Measurements from ENCODE around the gene CBX5.

CBX5 gene

GRCh38 chr12:54276368-54276767, 3.6 kb downstream of the CBX5 start:
- H2AK5ac ChIP-seq (ENCODE audit: low read length): no peak overlapping the region
- H3K36me3 ChIP-seq (ENCODE audit: control insufficient read depth in 1 of 2, insufficient read depth in 2 of 2, low read length in 2 of 2): peaks cover 5 to 6% of the 10 kb centered on the region in 2 experiments
- H3K9me3 ChIP-seq (ENCODE audit: insufficient read depth, low read depth, low read length): no peaks in the 10 kb centered on the region
- no peak overlapping the region for H2AFZ ChIP-seq (ENCODE audit: insufficient read depth, low read length, poor library complexity)
- no peak overlapping the region for H3K4me3 ChIP-seq (ENCODE audit: low read depth, low read length)
- no peak overlapping the region for H4K91ac ChIP-seq (ENCODE audit: low read depth, low read length)
- no peak overlapping the region for H3K23ac ChIP-seq (ENCODE audit: low read length)
- H3K18ac ChIP-seq (ENCODE audit: low read length): no peak overlapping the region
- no peaks in the 10 kb centered on the region for H3K27me3 ChIP-seq (ENCODE audit: insufficient read depth, low read length)
- H3K4me2 ChIP-seq (ENCODE audit: low read length): no peak overlapping the region
- no CpG with 5 or more reads among the region's 3 CpGs for WGBS (ENCODE audit: extremely low coverage, insufficient coverage, insufficient read length)
- no peak overlapping the region for H2BK12ac ChIP-seq (ENCODE audit: low read length)
- peaks cover 13% of the 10 kb centered on the region for H3K79me1 ChIP-seq (ENCODE audit: low read length)
- no peak overlapping the region for H2BK120ac ChIP-seq (ENCODE audit: insufficient read depth, low read length, poor library complexity)
- no peak overlapping the region for H4K12ac ChIP-seq (ENCODE audit: low read depth, low read length)
- H3K14ac ChIP-seq (ENCODE audit: low read length): no peak overlapping the region
- H4K8ac ChIP-seq (ENCODE audit: low read depth, low read length): no peak overlapping the region
- peaks cover 0 to 7% of the 10 kb centered on the region in 2 experiments for H3K4me1 ChIP-seq (ENCODE audit: control insufficient read depth in 1 of 2, insufficient read depth in 2 of 2, low read length in 2 of 2)
- H3K9ac ChIP-seq (ENCODE audit: low read length): no peak overlapping the region
- no peak overlapping the region for H2BK5ac ChIP-seq (ENCODE audit: low read depth, low read length, poor library complexity)
- peaks cover 17% of the 10 kb centered on the region for H3K79me2 ChIP-seq (ENCODE audit: control insufficient read depth, insufficient read depth, low read length, poor library complexity)
- no peak for DNase-seq
- H3K27ac ChIP-seq (ENCODE audit: low read depth, low read length): no peak overlapping the region
- H3K4ac ChIP-seq (ENCODE audit: low read depth, low read length): no peak overlapping the region

- H2AK5ac ChIP-seq (ENCODE audit: low read length): no peak overlapping the region
- no peak overlapping the region for H4K91ac ChIP-seq (ENCODE audit: low read depth, low read length)
- no peak overlapping the region for H4K8ac ChIP-seq (ENCODE audit: low read depth, low read length)
- no peak overlapping the region for H3K23ac ChIP-seq (ENCODE audit: low read length)
- no peak overlapping the region for H4K12ac ChIP-seq (ENCODE audit: low read depth, low read length)
- no peak overlapping the region for H2AFZ ChIP-seq (ENCODE audit: insufficient read depth, low read length, poor library complexity)
- no peaks in the 10 kb centered on the region for H3K79me1 ChIP-seq (ENCODE audit: low read length)
- no peak overlapping the region for H3K18ac ChIP-seq (ENCODE audit: low read length)
- H3K14ac ChIP-seq (ENCODE audit: low read length): no peak overlapping the region
- peaks cover 0 to 7% of the 10 kb centered on the region in 2 experiments for H3K4me1 ChIP-seq (ENCODE audit: control insufficient read depth in 1 of 2, insufficient read depth in 2 of 2, low read length in 2 of 2)
- H2BK120ac ChIP-seq (ENCODE audit: insufficient read depth, low read length, poor library complexity): no peak overlapping the region
- H3K9me3 ChIP-seq (ENCODE audit: insufficient read depth, low read depth, low read length): no peaks in the 10 kb centered on the region
- no CpG with 5 or more reads among the region's 2 CpGs for WGBS (ENCODE audit: extremely low coverage, insufficient coverage, insufficient read length)
- H3K36me3 ChIP-seq (ENCODE audit: control insufficient read depth in 1 of 2, insufficient read depth in 2 of 2, low read length in 2 of 2): peaks cover 5 to 6% of the 10 kb centered on the region in 2 experiments
- no peak for DNase-seq
- no peak overlapping the region for H2BK5ac ChIP-seq (ENCODE audit: low read depth, low read length, poor library complexity)
- no peaks in the 10 kb centered on the region for H3K27me3 ChIP-seq (ENCODE audit: insufficient read depth, low read length)
- H3K9ac ChIP-seq (ENCODE audit: low read length): no peak overlapping the region
- H2BK12ac ChIP-seq (ENCODE audit: low read length): no peak overlapping the region
- H3K4me3 ChIP-seq (ENCODE audit: low read depth, low read length): no peak overlapping the region
- H3K4me2 ChIP-seq (ENCODE audit: low read length): no peak overlapping the region
- peak overlapping the region; percentile 50 for H3K4ac ChIP-seq (ENCODE audit: low read depth, low read length)
- no peak overlapping the region for H3K27ac ChIP-seq (ENCODE audit: low read depth, low read length)
- peaks cover 7% of the 10 kb centered on the region for H3K79me2 ChIP-seq (ENCODE audit: control insufficient read depth, insufficient read depth, low read length, poor library complexity)
Measured at GRCh38 chr12:54273981-54274380, 5.9 kb downstream of the CBX5 start.

- DNase-seq: no peak
- Histone ChIP-seq H4K8ac (ENCODE audit: low read depth, low read length) (no peak overlapping the region), H4K91ac (ENCODE audit: low read depth, low read length) (no peak overlapping the region), H3K27ac (ENCODE audit: low read depth, low read length) (no peak overlapping the region), H3K9ac (ENCODE audit: low read length) (no peak overlapping the region), H2BK12ac (ENCODE audit: low read length) (no peak overlapping the region), H3K27me3 (ENCODE audit: insufficient read depth, low read length) (no peaks in the 10 kb centered on the region), H2BK5ac (ENCODE audit: low read depth, low read length, poor library complexity) (no peak overlapping the region), H3K23ac (ENCODE audit: low read length) (no peak overlapping the region), H3K79me2 (ENCODE audit: control insufficient read depth, insufficient read depth, low read length, poor library complexity) (peaks cover 5% of the 10 kb centered on the region), H3K4me1 (ENCODE audit: control insufficient read depth in 1 of 2, insufficient read depth in 2 of 2, low read length in 2 of 2) (peaks cover 0 to 2% of the 10 kb centered on the region in 2 experiments), H3K9me3 (ENCODE audit: insufficient read depth, low read depth, low read length) (no peaks in the 10 kb centered on the region), H2AK5ac (ENCODE audit: low read length) (no peak overlapping the region), H3K4ac (ENCODE audit: low read depth, low read length) (no peak overlapping the region), H3K18ac (ENCODE audit: low read length) (no peak overlapping the region), H3K36me3 (ENCODE audit: control insufficient read depth in 1 of 2, insufficient read depth in 2 of 2, low read length in 2 of 2) (peaks cover 6% of the 10 kb centered on the region in 2 experiments), H3K14ac (ENCODE audit: low read length) (no peak overlapping the region), H3K4me2 (ENCODE audit: low read length) (no peak overlapping the region), H2BK120ac (ENCODE audit: insufficient read depth, low read length, poor library complexity) (no peak overlapping the region), H3K79me1 (ENCODE audit: low read length) (no peaks in the 10 kb centered on the region), H2AFZ (ENCODE audit: insufficient read depth, low read length, poor library complexity) (no peak overlapping the region), H4K12ac (ENCODE audit: low read depth, low read length) (no peak overlapping the region), H3K4me3 (ENCODE audit: low read depth, low read length) (no peak overlapping the region)
- WGBS (ENCODE audit: extremely low coverage, insufficient coverage, insufficient read length): no CpG with 5 or more reads among the region's 1 CpG
Measured at GRCh38 chr12:54272214-54272613, 7.7 kb downstream of the CBX5 start.

- no peaks in the 10 kb centered on the region for H3K79me1 ChIP-seq (ENCODE audit: low read length)
- no CpG with 5 or more reads among the region's 2 CpGs for WGBS (ENCODE audit: extremely low coverage, insufficient coverage, insufficient read length)
Measured at GRCh38 chr12:54270345-54270744, 9.6 kb downstream of the CBX5 start.

More at GRCh38 chr12:54270345-54270744, 9.6 kb downstream of the CBX5 start:
- Histone ChIP-seq H3K4me2 (ENCODE audit: low read length) (no peak overlapping the region), H3K14ac (ENCODE audit: low read length) (no peak overlapping the region), H3K4ac (ENCODE audit: low read depth, low read length) (no peak overlapping the region), H4K12ac (ENCODE audit: low read depth, low read length) (no peak overlapping the region), H2BK12ac (ENCODE audit: low read length) (no peak overlapping the region), H3K9me3 (ENCODE audit: insufficient read depth, low read depth, low read length) (no peaks in the 10 kb centered on the region), H2AFZ (ENCODE audit: insufficient read depth, low read length, poor library complexity) (no peak overlapping the region), H3K9ac (ENCODE audit: low read length) (no peak overlapping the region), H4K8ac (ENCODE audit: low read depth, low read length) (no peak overlapping the region), H3K4me3 (ENCODE audit: low read depth, low read length) (no peak overlapping the region), H2AK5ac (ENCODE audit: low read length) (no peak overlapping the region), H3K4me1 (ENCODE audit: control insufficient read depth in 1 of 2, insufficient read depth in 2 of 2, low read length in 2 of 2) (peaks cover 2% of the 10 kb centered on the region in 2 experiments), H3K18ac (ENCODE audit: low read length) (no peak overlapping the region), H3K27me3 (ENCODE audit: insufficient read depth, low read length) (no peaks in the 10 kb centered on the region), H2BK120ac (ENCODE audit: insufficient read depth, low read length, poor library complexity) (no peak overlapping the region), H3K27ac (ENCODE audit: low read depth, low read length) (no peak overlapping the region), H3K23ac (ENCODE audit: low read length) (no peak overlapping the region), H4K91ac (ENCODE audit: low read depth, low read length) (no peak overlapping the region), H3K79me2 (ENCODE audit: control insufficient read depth, insufficient read depth, low read length, poor library complexity) (no peaks in the 10 kb centered on the region), H2BK5ac (ENCODE audit: low read depth, low read length, poor library complexity) (no peak overlapping the region), H3K36me3 (ENCODE audit: control insufficient read depth in 1 of 2, insufficient read depth in 2 of 2, low read length in 2 of 2) (peaks cover 3 to 6% of the 10 kb centered on the region in 2 experiments)
- no peak for DNase-seq
